Kidney (tissue), 14 donors: Measurements from ENCODE around the gene VSTM2L. TPM values are rescaled to one million over a fixed set of nuclear protein-coding genes. Genes with fewer than 3 reads are reported as not detected.

Experiments used
- DNase-seq, 5 donors: peaks; one replicate each; pipeline ENCODE4 v3.0.0-alpha.2; 2013 to 2020
- FAIRE-seq: peaks from 2 replicates; lab custom pipeline; 2012; peaks lifted over from hg19 to GRCh38; lab: Jason Lieb, UNC
- H3K27ac ChIP-seq, 2 donors: one replicate each; pipeline ENCODE4 v1.7.0; 2013; ENCODE audit warnings: low read depth in 2 of 2, low read length in 2 of 2, inconsistent platforms in 1 of 2
- H3K27me3 ChIP-seq: one replicate; pipeline ENCODE4 v1.7.1; 2013; ENCODE audit warnings: low read length, inconsistent platforms; ENCODE audit not compliant: control insufficient read depth, insufficient read depth
- H3K36me3 ChIP-seq, 3 donors: one replicate each; pipeline versions ENCODE4 v1.7.0 to v1.7.1; 2013; ENCODE audit warnings: low read length in 3 of 3, control low read depth in 1 of 3, inconsistent platforms in 1 of 3; ENCODE audit not compliant: insufficient read depth in 3 of 3, control insufficient read depth in 2 of 3
- H3K4me1 ChIP-seq, 3 donors: one replicate each; pipeline versions ENCODE4 v1.7.0 to v1.7.1; 2013; ENCODE audit warnings: low read length in 3 of 3, inconsistent platforms in 1 of 3, low read depth in 1 of 3; ENCODE audit not compliant: control insufficient read depth in 2 of 3, insufficient read depth in 2 of 3
- H3K4me3 ChIP-seq, 3 donors: one replicate each; pipeline versions ENCODE4 v1.7.0 to v1.8.1; 2013; ENCODE audit warnings: low read length in 3 of 3, control low read depth in 1 of 3, inconsistent platforms in 1 of 3
- H3K9ac ChIP-seq, 3 donors: one replicate each; pipeline versions ENCODE4 v1.7.0 to v1.7.1; 2013; ENCODE audit warnings: low read length in 3 of 3, control low read depth in 1 of 3, inconsistent platforms in 1 of 3
- H3K9me3 ChIP-seq, 3 donors: one replicate each; pipeline versions ENCODE4 v1.7.0 to v1.7.1; 2013; ENCODE audit warnings: low read length in 3 of 3, control low read depth in 1 of 3, inconsistent platforms in 1 of 3; ENCODE audit not compliant: control insufficient read depth in 2 of 3, insufficient read depth in 1 of 3
- intact Hi-C: fragments of 100-400 bp; cut with DNase I; formaldehyde crosslinking; loops from one replicate; pipeline ENCODE4 v1.11.1; 2022
- polyA plus RNA-seq: library from polyadenylated mRNA; stranded (reverse); fragments of 350-450 nt; fragmentation: Illumina TruSeq; extraction: RNeasy Lipid Tissue Mini Kit (QIAGEN cat#74804); gene quantifications from one replicate; pipeline ENCODE4 v1.2.3, GENCODE V29; 2014; ENCODE audit warnings: low read depth, low replicate concordance; ENCODE audit not compliant: insufficient read depth
- total RNA-seq: library from RNA; stranded (reverse); fragmentation: NEBNext Ultra II Directional; extraction: Animal tissue kit (Norgen Biotek cat#: 25700); gene quantifications from one replicate; pipeline ENCODE4 v1.2.1, GENCODE V29; 2021
- TF ChIP-seq, protein P1 (sequence below): IDR thresholded peaks from 3 replicates; pipeline ENCODE4 v1.5.1; 2012; ENCODE audit warnings: mild to moderate bottlenecking, moderate library complexity, borderline replicate concordance; ENCODE audit not compliant: insufficient read depth; ENCODE audit errors: extremely low read depth
- donor health status: control.
- donor health status: control.
- donor health status: control.
- donor health status: control.
- donor health status: control.
- donor health status: DM: yes; HTN: yes; CAD: no.
- donor health status: Normal renal cell carcinoma (clear cell type).

VSTM2L gene
- total and polyA plus RNA-seq, 2 donors from 2014 or later: 2.8 to 4.1 TPM

- FAIRE-seq: no peak
- TF ChIP-seq, protein P1, sequence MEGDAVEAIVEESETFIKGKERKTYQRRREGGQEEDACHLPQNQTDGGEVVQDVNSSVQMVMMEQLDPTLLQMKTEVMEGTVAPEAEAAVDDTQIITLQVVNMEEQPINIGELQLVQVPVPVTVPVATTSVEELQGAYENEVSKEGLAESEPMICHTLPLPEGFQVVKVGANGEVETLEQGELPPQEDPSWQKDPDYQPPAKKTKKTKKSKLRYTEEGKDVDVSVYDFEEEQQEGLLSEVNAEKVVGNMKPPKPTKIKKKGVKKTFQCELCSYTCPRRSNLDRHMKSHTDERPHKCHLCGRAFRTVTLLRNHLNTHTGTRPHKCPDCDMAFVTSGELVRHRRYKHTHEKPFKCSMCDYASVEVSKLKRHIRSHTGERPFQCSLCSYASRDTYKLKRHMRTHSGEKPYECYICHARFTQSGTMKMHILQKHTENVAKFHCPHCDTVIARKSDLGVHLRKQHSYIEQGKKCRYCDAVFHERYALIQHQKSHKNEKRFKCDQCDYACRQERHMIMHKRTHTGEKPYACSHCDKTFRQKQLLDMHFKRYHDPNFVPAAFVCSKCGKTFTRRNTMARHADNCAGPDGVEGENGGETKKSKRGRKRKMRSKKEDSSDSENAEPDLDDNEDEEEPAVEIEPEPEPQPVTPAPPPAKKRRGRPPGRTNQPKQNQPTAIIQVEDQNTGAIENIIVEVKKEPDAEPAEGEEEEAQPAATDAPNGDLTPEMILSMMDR: no peak
These were observed 74.4 kb downstream of the VSTM2L start for GRCh38 chr20:37977338-37977737.

GRCh38 chr20:37977786-37978185, 74.9 kb downstream of the VSTM2L start:
- no peak for FAIRE-seq
- H3K9me3 ChIP-seq: no peaks in the 10 kb centered on the region
- no peak overlapping the region for H3K4me3 ChIP-seq
- no peak overlapping the region for H3K9ac ChIP-seq
- TF ChIP-seq, protein P1: no peak
- H3K27ac ChIP-seq: no peak overlapping the region
- no peaks in the 10 kb centered on the region for H3K4me1 ChIP-seq
- no peak for DNase-seq
- no peaks in the 10 kb centered on the region for H3K27me3 ChIP-seq
- H3K36me3 ChIP-seq: peaks cover 0 to 2% (median 0%) of the 10 kb centered on the region in 3 donors
- intact Hi-C loops: no loop called here

More at GRCh38 chr20:37977338-37977737, 74.4 kb downstream of the VSTM2L start:
- Histone ChIP-seq H3K9ac (no peak overlapping the region), H3K4me3 (no peak overlapping the region), H3K36me3 (peaks cover 0 to 2% (median 0%) of the 10 kb centered on the region in 3 donors), H3K9me3 (no peaks in the 10 kb centered on the region), H3K27ac (no peak overlapping the region), H3K4me1 (no peaks in the 10 kb centered on the region), H3K27me3 (no peaks in the 10 kb centered on the region)
- peak in 1 of 5 donors; percentile 5 for DNase-seq
- intact Hi-C loops: no loop called here

DNA sequence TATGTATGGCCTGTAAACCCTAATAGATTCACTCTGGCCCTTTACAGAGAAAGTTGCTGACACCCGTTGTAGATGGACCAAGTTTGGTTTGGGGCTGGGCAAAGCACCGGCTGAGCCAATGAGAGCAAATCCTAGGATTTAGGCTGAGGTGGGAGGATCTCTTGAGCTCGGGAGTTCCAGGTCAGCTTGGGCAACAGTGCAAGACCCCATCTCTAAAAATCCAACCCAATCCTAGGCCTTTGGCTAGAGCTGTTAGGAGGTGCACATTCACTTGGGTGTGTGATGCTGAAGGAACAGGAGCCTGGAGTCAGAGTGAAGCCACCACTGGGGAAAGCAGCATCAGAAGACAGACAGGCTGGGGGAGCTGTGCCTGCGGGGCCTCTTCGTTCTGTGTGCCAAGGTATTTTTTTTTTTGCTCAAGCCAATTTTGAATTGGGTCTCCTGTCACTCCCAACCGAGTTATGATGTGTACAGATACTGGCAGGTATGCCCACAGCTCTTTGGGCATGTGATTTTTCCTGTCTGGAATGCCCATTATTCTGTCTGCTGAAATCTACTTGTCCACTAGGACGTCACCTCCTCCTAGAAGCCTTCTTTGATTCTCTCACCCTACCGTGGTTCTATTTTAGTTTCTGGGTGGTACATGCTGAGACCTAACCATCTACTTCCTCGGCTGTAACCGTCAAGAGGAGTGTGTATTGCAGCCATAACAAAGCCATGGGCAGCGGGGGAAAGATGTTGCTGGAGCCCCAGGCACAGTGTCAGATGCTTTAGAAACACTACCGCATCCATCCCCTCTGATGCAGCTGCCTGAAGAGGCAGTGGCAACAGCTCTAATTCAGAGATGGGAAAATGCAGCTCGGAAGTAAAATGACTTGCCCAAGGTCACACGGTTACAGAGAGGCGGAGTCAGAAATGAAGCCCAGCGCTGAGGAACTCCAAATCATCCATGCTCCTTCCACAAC, 76.4 kb downstream of the VSTM2L start:
- DNase-seq (peak in 2 of 5 donors; percentile 4 to 20), FAIRE-seq (no peak)
- Histone ChIP-seq H3K36me3 (peaks cover 0 to 2% (median 0%) of the 10 kb centered on the region in 3 donors), H3K4me3 (no peak overlapping the region), H3K4me1 (peaks cover 0 to 2% (median 0%) of the 10 kb centered on the region in 3 donors), H3K27me3 (no peaks in the 10 kb centered on the region), H3K9me3 (no peaks in the 10 kb centered on the region), H3K9ac (no peak overlapping the region), H3K27ac (no peak overlapping the region)
- intact Hi-C loops: no loop called here
- TF ChIP-seq, protein P1: no peak
